Activated CD4-positive, alpha-beta T cell treated with anti-CD3 and anti-CD28 coated beads, Interleukin-2, amount 10 ng/mL, durations not matched to agents 7 days and 5 days (primary cell): Measurements from ENCODE around the gene OSBP2. TPM values are rescaled to one million over a fixed set of nuclear protein-coding genes. Genes with fewer than 3 reads are reported as not detected.

Experiments used
- CTCF ChIA-PET: fragments of 350-600 bp; sonication (Branson Sonifier 250); formaldehyde crosslinking; loops from one replicate; lab custom pipeline; 2021; ENCODE audit warnings: antibody characterized with exemption; lab: Charles Lee
- POLR2A ChIA-PET: fragments of 350-600 bp; sonication (Branson Sonifier 250); formaldehyde crosslinking; loops from one replicate; lab custom pipeline; 2021; ENCODE audit warnings: antibody characterized with exemption; lab: Charles Lee
- DNase-seq: peaks from one replicate; pipeline ENCODE4 v3.0.0-alpha.2; 2020
- H3K27ac Mint-ChIP-seq: one replicate; pipeline ENCODE4 v1.8.0; 2021; ENCODE audit warnings: mild to moderate bottlenecking, moderate library complexity, mixed read lengths
- H3K27me3 Mint-ChIP-seq: one replicate; pipeline ENCODE4 v1.8.0; 2021; ENCODE audit warnings: mixed read lengths
- H3K36me3 Mint-ChIP-seq: one replicate; pipeline ENCODE4 v1.8.0; 2021; ENCODE audit warnings: low read depth, mixed read lengths
- H3K4me1 Mint-ChIP-seq: one replicate; pipeline ENCODE4 v1.8.0; 2021; ENCODE audit warnings: mixed read lengths
- H3K4me3 Mint-ChIP-seq: one replicate; pipeline ENCODE4 v1.8.0; 2021; ENCODE audit warnings: mild to moderate bottlenecking, moderate library complexity, mixed read lengths
- H3K9me3 Mint-ChIP-seq: one replicate; pipeline ENCODE4 v1.8.0; 2021; ENCODE audit warnings: mixed read lengths
- total RNA-seq, 2 experiments: library from RNA; stranded (reverse); gene quantifications; one replicate each; pipeline ENCODE4 v1.2.3, GENCODE V29; 2021

OSBP2 gene, protein sequence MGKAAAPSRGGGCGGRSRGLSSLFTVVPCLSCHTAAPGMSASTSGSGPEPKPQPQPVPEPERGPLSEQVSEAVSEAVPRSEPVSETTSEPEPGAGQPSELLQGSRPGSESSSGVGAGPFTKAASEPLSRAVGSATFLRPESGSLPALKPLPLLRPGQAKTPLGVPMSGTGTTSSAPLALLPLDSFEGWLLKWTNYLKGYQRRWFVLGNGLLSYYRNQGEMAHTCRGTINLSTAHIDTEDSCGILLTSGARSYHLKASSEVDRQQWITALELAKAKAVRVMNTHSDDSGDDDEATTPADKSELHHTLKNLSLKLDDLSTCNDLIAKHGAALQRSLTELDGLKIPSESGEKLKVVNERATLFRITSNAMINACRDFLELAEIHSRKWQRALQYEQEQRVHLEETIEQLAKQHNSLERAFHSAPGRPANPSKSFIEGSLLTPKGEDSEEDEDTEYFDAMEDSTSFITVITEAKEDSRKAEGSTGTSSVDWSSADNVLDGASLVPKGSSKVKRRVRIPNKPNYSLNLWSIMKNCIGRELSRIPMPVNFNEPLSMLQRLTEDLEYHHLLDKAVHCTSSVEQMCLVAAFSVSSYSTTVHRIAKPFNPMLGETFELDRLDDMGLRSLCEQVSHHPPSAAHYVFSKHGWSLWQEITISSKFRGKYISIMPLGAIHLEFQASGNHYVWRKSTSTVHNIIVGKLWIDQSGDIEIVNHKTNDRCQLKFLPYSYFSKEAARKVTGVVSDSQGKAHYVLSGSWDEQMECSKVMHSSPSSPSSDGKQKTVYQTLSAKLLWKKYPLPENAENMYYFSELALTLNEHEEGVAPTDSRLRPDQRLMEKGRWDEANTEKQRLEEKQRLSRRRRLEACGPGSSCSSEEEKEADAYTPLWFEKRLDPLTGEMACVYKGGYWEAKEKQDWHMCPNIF
- 1 to 10 TPM; 1.1 TPM for total RNA-seq

GRCh38 chr22:30694640-30695350 is at the start of gene OSBP2:
Gene OSBP2 (plus strand): TSS chr22:30694874. CDS start chr22:30694910, 36 bp downstream.
- peak; percentile 18 for DNase-seq
- Mint-ChIP-seq H3K4me1 (peaks cover 18% of the 10 kb centered on the region), H3K4me3 (peak within 1 kb of the TSS; percentile 76), H3K27me3 (peaks cover 16% of the 10 kb centered on the region), H3K27ac (peak within 1 kb of the TSS; percentile 55), H3K9me3 (no peaks in the 10 kb centered on the region), H3K36me3 (no peaks in the 10 kb centered on the region)
- POLR2A ChIA-PET, result interaction anchor here (0.5 to 0.6 kb wide), 2 partner anchors 10 to 527 kb away, joined by 6 to 7 read pairs; no protein-coding TSS in a partner anchor
- CTCF ChIA-PET, result interaction anchor here (1.0 to 1.5 kb wide), 3 partner anchors 16 to 60 kb away, joined by 3 to 4 read pairs (median 3); no protein-coding TSS in a partner anchor

- DNase-seq, result no peak
- Mint-ChIP-seq H3K4me1 (peaks cover 38% of the 10 kb centered on the region), H3K4me3 (no peak overlapping the region), H3K27ac (no peak overlapping the region), H3K36me3 (peaks cover 5% of the 10 kb centered on the region), H3K27me3 (no peaks in the 10 kb centered on the region), H3K9me3 (no peaks in the 10 kb centered on the region)
- ChIA-PET CTCF (interaction anchor here (4.4 kb wide), 1 partner anchor 12 kb away, joined by 19 read pairs; the partner anchor contains the start of gene SLC35E4), POLR2A (no interaction called here)
Observed at GRCh38 chr22:30646518-30647160, 48.0 kb upstream of the OSBP2 start.

GRCh38 chr22:30647536-30647935 is 47.1 kb upstream of the OSBP2 start:
- H3K4me1 Mint-ChIP-seq, result peaks cover 44% of the 10 kb centered on the region
- H3K9me3 Mint-ChIP-seq, result no peaks in the 10 kb centered on the region
- DNase-seq, result no peak
- H3K36me3 Mint-ChIP-seq, result peaks cover 6% of the 10 kb centered on the region
- no peak overlapping the region for H3K4me3 Mint-ChIP-seq
- CTCF ChIA-PET, result interaction anchor here (4.0 to 4.4 kb wide), 2 partner anchors 12 to 13 kb away, joined by 14 to 19 read pairs; partner anchors contain the start of gene SLC35E4
- H3K27me3 Mint-ChIP-seq, result no peaks in the 10 kb centered on the region
- POLR2A ChIA-PET, result no interaction called here
- H3K27ac Mint-ChIP-seq, result no peak overlapping the region

DNA sequence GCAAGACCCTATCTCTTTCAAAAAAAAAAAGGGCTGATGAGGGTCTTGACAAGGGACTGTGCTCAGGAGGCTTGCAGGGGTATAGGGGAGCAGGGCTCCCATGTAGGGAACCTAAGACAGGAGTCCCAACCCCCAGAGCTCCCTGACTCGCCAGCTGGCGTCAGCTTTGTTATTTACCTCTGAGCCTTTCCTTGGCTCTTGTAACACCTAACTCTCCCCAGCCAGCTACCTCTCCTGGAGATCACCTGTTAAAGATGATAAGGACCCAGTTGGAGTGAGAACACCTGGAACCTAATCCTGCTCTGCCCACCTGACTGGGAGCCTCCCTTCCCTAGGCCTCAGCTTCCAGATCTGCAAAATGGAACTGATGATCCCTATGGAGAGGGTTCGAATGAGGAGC is 45.8 kb upstream of the OSBP2 start:
- Mint-ChIP-seq H3K4me3 (no peak overlapping the region), H3K36me3 (peaks cover 6% of the 10 kb centered on the region), H3K4me1 (peaks cover 39% of the 10 kb centered on the region), H3K27ac (peak overlapping the region; percentile 83), H3K27me3 (no peaks in the 10 kb centered on the region), H3K9me3 (no peaks in the 10 kb centered on the region)
- no peak for DNase-seq
- ChIA-PET CTCF (interaction anchor here (0.6 to 4.0 kb wide), 11 partner anchors 10 to 142 kb away, joined by 3 to 23 read pairs (median 7); partner anchors contain the start of genes DUSP18 and SLC35E4), POLR2A (no interaction called here)

DNA sequence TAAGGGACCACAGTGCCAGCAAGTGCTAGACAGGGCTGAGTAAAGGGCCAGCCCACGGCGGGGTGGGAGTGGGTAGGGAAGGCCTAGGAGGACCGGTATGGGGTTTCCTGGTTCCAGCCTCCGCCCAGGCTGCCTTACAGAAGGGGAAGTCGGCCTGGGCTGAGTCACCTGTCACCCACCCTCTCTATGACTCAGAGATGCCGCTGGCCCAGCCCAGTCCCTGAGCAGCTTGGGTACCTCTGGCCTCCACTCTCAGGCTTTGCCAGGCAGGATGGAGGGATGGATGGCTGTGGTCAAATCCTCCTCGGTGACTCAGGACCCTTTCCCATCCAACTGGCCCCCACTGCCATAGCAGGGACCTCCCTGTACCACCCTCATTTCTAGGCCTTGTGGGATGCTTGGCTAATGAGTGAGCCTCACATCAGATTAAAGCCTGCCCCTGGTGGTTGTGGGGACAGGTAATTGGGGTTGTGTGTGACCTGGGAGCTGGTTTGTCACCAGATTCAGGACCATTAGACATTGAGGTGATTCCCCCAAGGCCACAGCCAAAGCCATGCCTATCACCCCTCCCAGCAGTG is 45.2 kb upstream of the OSBP2 start:
- H3K9me3 Mint-ChIP-seq, result no peaks in the 10 kb centered on the region
- peak; percentile 69 for DNase-seq
- no peak overlapping the region for H3K4me3 Mint-ChIP-seq
- ChIA-PET CTCF (interaction anchor here (0.6 to 4.0 kb wide), 15 partner anchors 10 to 141 kb away, joined by 3 to 23 read pairs (median 4); partner anchors contain the start of genes DUSP18, PES1 and SLC35E4), POLR2A (no interaction called here)
- H3K4me1 Mint-ChIP-seq, result peaks cover 33% of the 10 kb centered on the region
- peak overlapping the region; percentile 83 for H3K27ac Mint-ChIP-seq
- H3K36me3 Mint-ChIP-seq, result peaks cover 6% of the 10 kb centered on the region
- H3K27me3 Mint-ChIP-seq, result no peaks in the 10 kb centered on the region

DNA sequence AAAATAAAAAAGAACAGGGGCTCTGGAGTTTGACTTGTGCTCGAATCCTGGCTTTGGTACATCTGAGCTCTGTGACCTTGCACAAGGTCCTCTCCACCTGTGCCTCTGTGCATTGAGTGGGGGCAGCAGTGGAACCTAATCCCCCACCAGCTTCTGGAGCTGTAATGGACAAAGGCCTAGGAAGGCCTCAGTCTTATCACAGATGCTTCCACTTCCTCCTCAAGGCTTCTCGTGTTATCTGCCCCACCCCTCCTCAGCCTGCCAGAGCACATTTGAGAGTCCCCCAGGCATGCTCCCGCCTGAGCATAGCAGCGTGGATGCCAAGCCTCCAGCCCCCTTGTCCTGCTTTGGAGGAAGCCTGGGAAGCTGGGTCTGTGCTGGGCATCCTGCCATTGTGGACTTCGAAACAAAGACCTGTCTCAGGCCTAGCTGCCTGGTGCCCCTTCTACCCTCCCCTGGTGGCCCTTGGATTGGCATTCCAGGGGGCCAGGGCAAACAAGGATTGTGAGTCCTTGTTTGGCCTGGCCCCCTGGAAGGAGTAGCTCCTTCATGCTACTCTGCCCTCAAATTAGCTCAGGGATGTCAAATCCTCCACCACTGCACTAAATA is 44.1 kb upstream of the OSBP2 start:
- POLR2A ChIA-PET, result no interaction called here
- Mint-ChIP-seq H3K9me3 (no peaks in the 10 kb centered on the region), H3K36me3 (peaks cover 6% of the 10 kb centered on the region), H3K4me3 (no peak overlapping the region), H3K4me1 (peaks cover 31% of the 10 kb centered on the region), H3K27ac (no peak overlapping the region), H3K27me3 (no peaks in the 10 kb centered on the region)
- DNase-seq, result no peak
- CTCF ChIA-PET, result interaction anchor here (0.6 to 4.0 kb wide), 12 partner anchors 9 to 105 kb away, joined by 3 to 23 read pairs (median 6); partner anchors contain the start of genes DUSP18, PES1 and SLC35E4

DNA sequence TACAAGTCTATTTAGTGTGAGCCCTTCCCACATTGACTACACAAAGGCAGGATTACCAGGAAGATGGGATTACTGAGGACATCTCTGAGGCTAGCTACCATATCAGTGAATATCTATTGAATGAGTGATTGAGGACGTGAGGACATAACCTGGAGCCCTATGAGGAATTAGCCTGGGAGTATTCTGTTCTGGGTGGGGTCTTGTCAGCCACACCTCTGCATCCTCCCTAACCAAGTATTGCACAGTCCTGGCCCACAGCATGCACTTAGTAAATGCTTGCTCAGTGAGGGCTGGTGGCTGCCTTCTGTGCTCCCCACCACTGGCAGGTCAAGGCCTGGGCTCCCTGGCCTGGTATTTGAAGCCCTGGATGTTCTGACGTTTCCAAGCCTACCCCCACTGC is 41.8 kb upstream of the OSBP2 start:
- peaks cover 31% of the 10 kb centered on the region for H3K4me1 Mint-ChIP-seq
- no peak for DNase-seq
- peaks cover 6% of the 10 kb centered on the region for H3K36me3 Mint-ChIP-seq
- POLR2A ChIA-PET, result no interaction called here
- CTCF ChIA-PET, result no interaction called here
- no peak overlapping the region for H3K27ac Mint-ChIP-seq
- no peaks in the 10 kb centered on the region for H3K27me3 Mint-ChIP-seq
- no peak overlapping the region for H3K4me3 Mint-ChIP-seq
- H3K9me3 Mint-ChIP-seq, result no peaks in the 10 kb centered on the region

- DNase-seq, result no peak
- H3K36me3 Mint-ChIP-seq, result peaks cover 3% of the 10 kb centered on the region
- H3K27me3 Mint-ChIP-seq, result no peaks in the 10 kb centered on the region
- H3K27ac Mint-ChIP-seq, result no peak overlapping the region
- H3K9me3 Mint-ChIP-seq, result no peaks in the 10 kb centered on the region
- CTCF ChIA-PET, result no interaction called here
- POLR2A ChIA-PET, result no interaction called here
- no peak overlapping the region for H3K4me3 Mint-ChIP-seq
- peaks cover 24% of the 10 kb centered on the region for H3K4me1 Mint-ChIP-seq
Observed at GRCh38 chr22:30654361-30654760, 40.3 kb upstream of the OSBP2 start.

- peaks cover 9% of the 10 kb centered on the region for H3K36me3 Mint-ChIP-seq
- no peak for DNase-seq
- no peak overlapping the region for H3K27ac Mint-ChIP-seq
- no peak overlapping the region for H3K4me3 Mint-ChIP-seq
- ChIA-PET CTCF (interaction anchor here (0.6 to 0.7 kb wide), 3 partner anchors 109 to 1179 kb away, joined by 3 to 4 read pairs (median 4); no protein-coding TSS in a partner anchor), POLR2A (no interaction called here)
- H3K27me3 Mint-ChIP-seq, result no peaks in the 10 kb centered on the region
- H3K9me3 Mint-ChIP-seq, result no peaks in the 10 kb centered on the region
- H3K4me1 Mint-ChIP-seq, result peaks cover 15% of the 10 kb centered on the region
Observed at GRCh38 chr22:30655532-30655931, 39.1 kb upstream of the OSBP2 start.

- Mint-ChIP-seq H3K36me3 (peaks cover 26% of the 10 kb centered on the region), H3K4me3 (no peak overlapping the region), H3K27me3 (no peaks in the 10 kb centered on the region), H3K27ac (no peak overlapping the region), H3K4me1 (peaks cover 16% of the 10 kb centered on the region), H3K9me3 (no peaks in the 10 kb centered on the region)
- CTCF ChIA-PET, result interaction anchor here (1.1 to 1.3 kb wide), 2 partner anchors 18 to 23 kb away, joined by 3 read pairs; no protein-coding TSS in a partner anchor
- POLR2A ChIA-PET, result no interaction called here
- no peak for DNase-seq
Observed at GRCh38 chr22:30662040-30662439, 32.6 kb upstream of the OSBP2 start.

GRCh38 chr22:30664798-30665197 is 29.9 kb upstream of the OSBP2 start:
- Mint-ChIP-seq H3K9me3 (no peaks in the 10 kb centered on the region), H3K27ac (no peak overlapping the region)
- CTCF ChIA-PET, result interaction anchor here (1.8 kb wide), 1 partner anchor 15 kb away, joined by 7 read pairs; no protein-coding TSS in a partner anchor

More at GRCh38 chr22:30664798-30665197, 29.9 kb upstream of the OSBP2 start:
- H3K36me3 Mint-ChIP-seq, result peaks cover 23% of the 10 kb centered on the region
- no peak overlapping the region for H3K4me3 Mint-ChIP-seq
- H3K27me3 Mint-ChIP-seq, result peaks cover 3% of the 10 kb centered on the region
- H3K4me1 Mint-ChIP-seq, result peaks cover 24% of the 10 kb centered on the region
- no peak for DNase-seq
- POLR2A ChIA-PET, result no interaction called here
